K562 (cell line): Measurements from ENCODE around the gene ZNF23. TPM values are rescaled to one million over a fixed set of nuclear protein-coding genes. Genes with fewer than 3 reads are reported as not detected.

Experiments used
- ATAC-seq: fragments of 200-7000 bp; cut with Tn5 transposase; 3 replicates; pipeline ENCODE4 v1.9.1; 2020; ENCODE audit warnings: moderate library complexity
- BruUV-seq: library from RNA; stranded (reverse); fragments of 400-500 nt; replicated peaks from 2 replicates; lab custom pipeline; 2021; lab: Mats Ljungman, UMichigan
- CTCF ChIA-PET: fragments of 300-600 bp; formaldehyde crosslinking; extraction: SDS; loops from one replicate; lab custom pipeline; 2021; ENCODE audit warnings: low intra/inter-chr PET ratio; lab: Yijun Ruan, JAX
- POLR2A ChIA-PET: fragments of 300-600, 350-650 bp; sonication (Branson Sonifier 250); formaldehyde crosslinking; extraction: SDS; loops from one replicate; lab custom pipeline; 2021; ENCODE audit warnings: antibody characterized with exemption, inconsistent platforms; lab: Yijun Ruan, JAX
- DNase-seq, 4 experiments: peaks; one replicate each; pipeline versions ENCODE4 v3.0.0 to v3.0.0-alpha.2; 2011 to 2018; ENCODE audit warnings: low spot score in 3 of 4, mixed read lengths in 3 of 4; ENCODE audit errors: extremely low read depth in 1 of 4
- FAIRE-seq: peaks from 2 replicates; lab custom pipeline; 2011; peaks lifted over from hg19 to GRCh38; lab: Jason Lieb, UNC
- H2AFZ ChIP-seq: 2 replicates; pipeline ENCODE4 v1.6.0; 2011; ENCODE audit warnings: low read depth, low read length, control low read depth, inconsistent platforms
- H3K27ac ChIP-seq: fragments of 200-600 bp; 3 replicates; pipeline ENCODE4 v1.8.0; 2011; ENCODE audit warnings: low read depth, mild to moderate bottlenecking, control low read depth, inconsistent platforms, low read length, moderate library complexity, mixed read lengths; ENCODE audit errors: extremely low read depth
- H3K27me3 ChIP-seq, 2 experiments: fragments of 300-600 bp in 1 of 2; 2 replicates in 1 of 2; 3 replicates in 1 of 2; pipeline versions ENCODE4 v1.6.0 to v1.8.0; 2011; ENCODE audit warnings: inconsistent platforms in 2 of 2, low read length in 2 of 2, mild to moderate bottlenecking in 1 of 2, mixed read lengths in 1 of 2, moderate library complexity in 1 of 2; ENCODE audit not compliant: control insufficient read depth in 2 of 2, insufficient read depth in 2 of 2
- H3K36me3 ChIP-seq: fragments of 300-600 bp; 3 replicates; pipeline ENCODE4 v1.8.0; 2011; ENCODE audit warnings: mild to moderate bottlenecking, low read length, inconsistent platforms; ENCODE audit not compliant: control insufficient read depth, insufficient read depth
- H3K4me1 ChIP-seq, 2 experiments: fragments of 200-600 bp in 1 of 2; replicated peaks in 1 of 2; 2 replicates in 1 of 2; 3 replicates in 1 of 2; pipeline versions ENCODE4 v1.5.1 to v1.8.0; 2011; ENCODE audit warnings: inconsistent platforms in 2 of 2, low read length in 2 of 2, mild to moderate bottlenecking in 1 of 2, mixed read lengths in 1 of 2, moderate library complexity in 1 of 2; ENCODE audit not compliant: control insufficient read depth in 2 of 2, insufficient read depth in 2 of 2
- H3K4me2 ChIP-seq: 2 replicates; pipeline ENCODE4 v1.6.1; 2011; ENCODE audit warnings: low read length, control low read depth, inconsistent platforms, mixed read lengths; ENCODE audit not compliant: insufficient read depth
- H3K4me3 ChIP-seq: fragments of 200-600 bp; sonication (generic), shearing (Covaris generic); 2 replicates; pipeline ENCODE4 v1.5.1; 2016; ENCODE audit warnings: control low read depth, inconsistent platforms
- H3K79me2 ChIP-seq: fragments of 200-600 bp; 3 replicates; pipeline ENCODE4 v1.8.0; 2011; ENCODE audit warnings: low read length, inconsistent platforms; ENCODE audit not compliant: control insufficient read depth, insufficient read depth
- H3K9ac ChIP-seq, 2 experiments: 2 replicates each; pipeline versions ENCODE4 v1.6.0 to v1.6.1; 2011; ENCODE audit warnings: low read depth in 2 of 2, low read length in 2 of 2, control low read depth in 1 of 2, inconsistent platforms in 1 of 2, mild to moderate bottlenecking in 1 of 2, mixed read lengths in 1 of 2; ENCODE audit not compliant: insufficient read depth in 1 of 2
- H3K9me1 ChIP-seq: one replicate; pipeline ENCODE4 v1.6.0; 2011; ENCODE audit warnings: inconsistent platforms, mild to moderate bottlenecking, low read length, moderate library complexity; ENCODE audit not compliant: control insufficient read depth, insufficient read depth
- H3K9me3 ChIP-seq: replicated peaks from 2 replicates; pipeline ENCODE4 v1.5.1; 2011; ENCODE audit warnings: low read depth, low read length, inconsistent platforms; ENCODE audit not compliant: control insufficient read depth, insufficient read depth
- H4K20me1 ChIP-seq: replicated peaks from 2 replicates; pipeline ENCODE4 v1.6.1; 2011; ENCODE audit warnings: low read length, inconsistent platforms, mixed read lengths; ENCODE audit not compliant: control insufficient read depth, insufficient read depth
- BDP1 ChIP-seq: IDR thresholded peaks from 3 replicates; pipeline ENCODE4 v1.6.1; 2011; ENCODE audit not compliant: insufficient read length, insufficient read depth
- C11orf30 ChIP-seq: fragments of 450-650 bp; IDR thresholded peaks from 2 replicates; pipeline ENCODE4 v1.6.1; 2016; ENCODE audit warnings: low read depth, mild to moderate bottlenecking
- CEBPB ChIP-seq: fragments of 450-650 bp; IDR thresholded peaks from 2 replicates; pipeline ENCODE4 v1.6.1; 2016; ENCODE audit warnings: missing genetic modification characterization, missing compliant biosample characterization
- DNMT1 ChIP-seq: fragments of 450-650 bp; IDR thresholded peaks from 2 replicates; pipeline ENCODE4 v1.6.1; 2016; ENCODE audit warnings: antibody characterized with exemption, mild to moderate bottlenecking
- ELK3 ChIP-seq: fragments of 450-650 bp; formaldehyde crosslinking; IDR thresholded peaks from 2 replicates; pipeline ENCODE4 v1.4.0; 2020; ENCODE audit warnings: mild to moderate bottlenecking
- GABPA ChIP-seq: fragments of 200-800 bp; sonication (Bioruptor generic); conservative IDR thresholded peaks from 2 replicates; pipeline ENCODE4 v1.6.1; 2016; ENCODE audit warnings: low read depth, missing genetic modification characterization, missing compliant biosample characterization
- HDAC8 ChIP-seq: fragments of 450-650 bp; IDR thresholded peaks from 2 replicates; pipeline ENCODE4 v1.6.1; 2016; ENCODE audit warnings: mild to moderate bottlenecking, missing genetic modification characterization, moderate library complexity, missing compliant biosample characterization
- HDGF ChIP-seq: fragments of 450-650 bp; IDR thresholded peaks from 2 replicates; pipeline ENCODE4 v1.6.1; 2016
- HMG20B ChIP-seq: fragments of 250-450 bp; sonication (Bioruptor Pico); IDR thresholded peaks from 2 replicates; pipeline ENCODE4 v1.5.0; 2021; ENCODE audit warnings: mild to moderate bottlenecking
- HNRNPUL1 ChIP-seq: fragments of 200-400 bp; formaldehyde crosslinking; IDR thresholded peaks from 2 replicates; pipeline ENCODE4 v1.6.1; 2017; ENCODE audit warnings: low read length
- HOMEZ ChIP-seq: fragments of 250-450 bp; sonication (Bioruptor Pico); IDR thresholded peaks from 2 replicates; pipeline ENCODE4 v1.4.0; 2020; ENCODE audit warnings: mild to moderate bottlenecking, moderate library complexity
- MITF ChIP-seq: IDR thresholded peaks from 2 replicates; pipeline ENCODE4 v1.6.1; 2014; ENCODE audit warnings: antibody characterized with exemption
- NFATC3 ChIP-seq: fragments of 450-650 bp; IDR thresholded peaks from 2 replicates; pipeline ENCODE4 v1.6.1; 2017; ENCODE audit warnings: mild to moderate bottlenecking
- NR2C1 ChIP-seq, 2 experiments: fragments of 450-650 bp; IDR thresholded peaks; 2 replicates each; pipeline ENCODE4 v1.6.1; 2017; ENCODE audit warnings: mild to moderate bottlenecking in 2 of 2, antibody characterized with exemption in 1 of 2, inconsistent platforms in 1 of 2, missing compliant biosample characterization in 1 of 2, missing genetic modification characterization in 1 of 2
- PHB ChIP-seq: fragments of 250-450 bp; sonication (Bioruptor Pico); IDR thresholded peaks from 2 replicates; pipeline ENCODE4 v1.5.0; 2021
- YBX1 ChIP-seq: fragments of 450-650 bp; IDR thresholded peaks from 2 replicates; pipeline ENCODE4 v1.7.1; 2016; ENCODE audit warnings: mild to moderate bottlenecking
- ZFP1 ChIP-seq: fragments of 450-650 bp; formaldehyde crosslinking; IDR thresholded peaks from 2 replicates; pipeline ENCODE4 v1.4.0; 2020; ENCODE audit warnings: mild to moderate bottlenecking, mixed read lengths
- ZNF282 ChIP-seq: sonication (generic); formaldehyde crosslinking; IDR thresholded peaks from 2 replicates; pipeline ENCODE4 v1.8.1; 2023; ENCODE audit warnings: missing genetic modification reagents
- ZNF311 ChIP-seq: fragments of 250-450 bp; sonication (Bioruptor Pico); IDR thresholded peaks from 2 replicates; pipeline ENCODE4 v1.4.0; 2020; ENCODE audit warnings: mild to moderate bottlenecking, moderate library complexity
- ZNF76 ChIP-seq: fragments of 250-450 bp; sonication (Bioruptor Pico); IDR thresholded peaks from 2 replicates; pipeline ENCODE4 v1.4.0; 2020; ENCODE audit warnings: mild to moderate bottlenecking, moderate library complexity, borderline replicate concordance
- WGBS: fragments of 100-300 bp; shearing (Covaris generic); methylation state at CpG from one replicate; pipeline ENCODE4 v1.1.6; 2016; ENCODE audit warnings: low coverage, mixed read lengths; ENCODE audit not compliant: insufficient coverage; ENCODE audit errors: missing lambda C conversion rate; 5-methylcytosine and 5-hydroxymethylcytosine counted together
- in situ Hi-C: fragments of 300-500 bp; cut with MboI; formaldehyde crosslinking; loops from 4 replicates; pipeline ENCODE4 v1.15.0; 2018; ENCODE audit warnings: inconsistent platforms, mixed read lengths
- intact Hi-C: fragments of 100-400 bp; cut with micrococcal nuclease; formaldehyde crosslinking; loops from 2 replicates; pipeline ENCODE4 v1.14.2; 2022
- polyA plus RNA-seq, 8 experiments: library from polyadenylated mRNA; depleted of rRNA in 4 of 8; stranded (reverse) in 5 of 8; unstranded in 3 of 8; fragments of >200 nt; fragmentation: Nextera tagmentation in 2 of 8; fragmentation: Illumina TruSeq in 1 of 8; extraction: Ambion mirVana in 2 of 8; extraction: Trizol in 1 of 8; gene quantifications; 2 replicates each; pipeline versions ENCODE4 v1.2.1 to v1.2.3, GENCODE V29; 2011 to 2014; ENCODE audit warnings: inconsistent platforms in 1 of 8, missing spikeins in 1 of 8
- total RNA-seq, 7 experiments: library from RNA; depleted of rRNA in 6 of 7; stranded (reverse); fragments of >200 nt in 6 of 7; fragmentation: Illumina TruSeq in 2 of 7; extraction: Trizol in 2 of 7; gene quantifications; 2 replicates each; pipeline versions ENCODE4 v1.2.1 to v1.2.3, GENCODE V29; 2011 to 2021; ENCODE audit warnings: low replicate concordance in 1 of 7

ZNF23 gene
- total and polyA plus RNA-seq, 9 of the 15 experiments (the other 6 are each of a cell fraction or from before 2014, with no cell fraction given) = 4.7 to 13.4 (median 11.2) TPM

GRCh38 chr16:71484006-71484893, 22.2 kb upstream of the ZNF23 start:
- Histone ChIP-seq H3K9me3 (no peaks in the 10 kb centered on the region), H4K20me1 (no peaks in the 10 kb centered on the region), H3K4me1 (peaks cover 2 to 9% of the 10 kb centered on the region in 2 experiments; a peak in 4 of 5 replicates), H3K36me3 (no peaks in the 10 kb centered on the region), H3K27ac (peak overlapping the region; percentile 74), H3K79me2 (no peaks in the 10 kb centered on the region), H3K4me3 (peak overlapping the region; percentile 85), H2AFZ (peak overlapping the region; percentile 99), H3K9ac (peak overlapping the region; percentile 73 to 88), H3K9me1 (no peaks in the 10 kb centered on the region), H3K4me2 (peak overlapping the region; percentile 93), H3K27me3 (no peaks in the 10 kb centered on the region)
- CTCF ChIA-PET = no interaction called here
- WGBS = 2% methylated on average over 42 of the region's 44 CpGs
- ATAC-seq = peak; percentile 94
- POLR2A ChIA-PET = interaction anchor here (0.6 to 1.4 kb wide), 6 partner anchors 8 to 1232 kb away, joined by 3 to 5 read pairs (median 4); partner anchors contain the start of gene EXOSC6
- intact Hi-C loops (loop anchor here (1.0 kb wide), 1 partner anchor 22 kb away; the partner anchor contains the start of gene ZNF23), in situ Hi-C loops (no loop called here)
- FAIRE-seq = peak; percentile 98
- TSS peak; percentile 67 for BruUV-seq
- peak; percentile 84 to 92 (median 86) for DNase-seq
- TF ChIP-seq HOMEZ (CRISPR knock-in tag) (no peak), BDP1 (no peak), ZNF282 (CRISPR knock-in tag) (no peak), HMG20B (CRISPR knock-in tag) (no peak), HNRNPUL1 (no peak), GABPA (tag) (peak; percentile 95), C11orf30 (peak; percentile 82), DNMT1 (no peak), YBX1 (no peak), HDAC8 (tag) (no peak), NFATC3 (no peak), ZNF76 (CRISPR knock-in tag) (0 out of 2 replicates have a peak, but pooled peaks have one; percentile 39), NR2C1 (IDR thresholded peaks at IDR 0.05) (peak; percentile 74), NR2C1 (tag; IDR thresholded peaks at IDR 0.05) (peak; percentile 71), CEBPB (no peak), PHB (CRISPR knock-in tag) (no peak), ELK3 (CRISPR knock-in tag) (no peak), MITF (no peak), ZNF311 (CRISPR knock-in tag) (no peak), HDGF (no peak), ZFP1 (CRISPR knock-in tag) (no peak)
